ENCODE results near the gene ALOXE3. TPM values are rescaled to one million over a fixed set of nuclear protein-coding genes. Genes with fewer than 3 reads are reported as not detected.

The ALOXE3 gene
- total RNA-seq, 1 donor from 2014 or later, result not detected

DNA sequence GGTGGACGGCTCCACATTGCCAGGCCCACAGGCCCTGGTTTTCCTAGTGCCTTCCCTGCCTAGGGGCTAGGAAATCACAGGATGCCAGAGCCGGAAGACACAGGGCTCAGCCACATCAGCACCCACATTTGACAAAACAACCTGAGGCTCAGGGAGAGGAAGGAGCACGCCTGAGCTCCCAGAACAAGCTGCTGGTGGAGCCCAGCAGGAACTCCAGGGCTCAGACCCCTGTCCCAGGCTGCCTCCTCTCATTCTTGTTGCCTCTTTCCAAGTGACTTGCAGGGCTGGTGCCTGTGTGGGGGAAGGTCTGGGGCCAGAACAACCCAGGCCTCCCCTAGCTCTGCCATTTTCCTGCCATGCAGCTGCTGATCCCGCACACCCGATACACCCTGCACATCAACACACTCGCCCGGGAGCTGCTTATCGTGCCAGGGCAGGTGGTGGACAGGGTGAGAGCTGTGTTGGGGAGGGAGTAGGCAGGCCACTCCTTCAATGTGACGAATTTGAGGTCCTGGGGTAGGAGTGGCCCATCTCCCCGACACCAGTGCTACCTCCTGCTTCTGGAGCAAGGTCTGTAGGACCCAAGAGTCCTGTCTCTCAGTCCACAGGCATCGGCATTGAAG lies 71.9 kb downstream of the ALOXE3 start:
- no peak for ATAC-seq

More for the DNA sequence above, 71.9 kb downstream of the ALOXE3 start:
- DNase-seq, result no peak
- intact Hi-C loops (cut with micrococcal nuclease), result loop anchor here (10.0 kb wide), 1 partner anchor 132 kb away; the partner anchor contains the start of gene RNF227

Small RNAs within 50 kb of the gene (microRNA-seq; reads per million reads assigned to microRNA genes)
- gene MIR4314 (ENCODE audit: borderline number of aligned reads) (not detected), gene MIR6883 (ENCODE audit: borderline number of aligned reads) (not detected)

Other genes with a start within 250 kb of the ALOXE3 start
- 13.1 TPM for gene CHD3, start 229.7 kb downstream of the ALOXE3 start, total RNA-seq
- 1.1 TPM for gene RNF227, start 202.2 kb downstream of the ALOXE3 start, total RNA-seq
- gene KCNAB3, start 188.7 kb downstream of the ALOXE3 start, total RNA-seq, result 0.52 TPM
- 107 TPM for gene TRAPPC1, start 186.6 kb downstream of the ALOXE3 start, total RNA-seq
- gene CNTROB, start 186.3 kb downstream of the ALOXE3 start, total RNA-seq, result 10.8 TPM
- not detected for gene GUCY2D, start 115.9 kb downstream of the ALOXE3 start, total RNA-seq
- not detected for gene ALOX15B, start 79.5 kb downstream of the ALOXE3 start, total RNA-seq
- not detected for gene ALOX12B, start 30.8 kb downstream of the ALOXE3 start, total RNA-seq
- not detected for gene HES7, start 5.6 kb upstream of the ALOXE3 start, total RNA-seq
- gene PER1, start 33.9 kb upstream of the ALOXE3 start, total RNA-seq, result 126 TPM
- 62.3 TPM for gene VAMP2, start 44.4 kb upstream of the ALOXE3 start, total RNA-seq
- gene TMEM107, start 57.9 kb upstream of the ALOXE3 start, total RNA-seq, result 5.2 TPM
- gene BORCS6, start 71.7 kb upstream of the ALOXE3 start, total RNA-seq, result 9.4 TPM
- 0.47 TPM for gene AURKB, start 92.1 kb upstream of the ALOXE3 start, total RNA-seq
- gene CTC1, start 129.5 kb upstream of the ALOXE3 start, total RNA-seq, result 16.2 TPM
- gene PFAS, start 130.8 kb upstream of the ALOXE3 start, total RNA-seq, result 12.1 TPM
- gene RANGRF, start 170.2 kb upstream of the ALOXE3 start, total RNA-seq, result 24.9 TPM
- 2.2 TPM for gene SLC25A35, start 176.9 kb upstream of the ALOXE3 start, total RNA-seq
- gene ARHGEF15, start 191.7 kb upstream of the ALOXE3 start, total RNA-seq, result 17.8 TPM
- not detected for gene ODF4, start 221.3 kb upstream of the ALOXE3 start, total RNA-seq